Stimulated activated naive CD4-positive, alpha-beta T cell treated with Interleukin-2 at 50 U/mL for 16 hours (primary cell): ENCODE data around the gene LBH.

Experiments used
- DNase-seq: peaks from one replicate; lab custom pipeline; 2025; lab: John Stamatoyannopoulos, UW

The LBH gene

GRCh38 chr2:30231212-30231995 lies at the start of gene LBH:
Gene LBH, plus strand, starts transcription at chr2:30231534. Its CDS starts 205 bp downstream, at chr2:30231739.
- peak; percentile 85 for DNase-seq

GRCh38 chr2:30184035-30184434 lies 47.3 kb upstream of the LBH start:
- no peak for DNase-seq

- DNase-seq = no peak
Observed at GRCh38 chr2:30185178-30185577, 46.2 kb upstream of the LBH start.

GRCh38 chr2:30188292-30188691 lies 43.0 kb upstream of the LBH start:
- no peak for DNase-seq

GRCh38 chr2:30190637-30191036 lies 40.7 kb upstream of the LBH start:
- DNase-seq = no peak

- DNase-seq = no peak
Observed at GRCh38 chr2:30191107-30191506, 40.2 kb upstream of the LBH start.

- no peak for DNase-seq
Observed at GRCh38 chr2:30191819-30192271, 39.5 kb upstream of the LBH start.

- DNase-seq = no peak
Observed at GRCh38 chr2:30192314-30192713, 39.0 kb upstream of the LBH start.

- DNase-seq = no peak
Observed at GRCh38 chr2:30193104-30193681, 38.1 kb upstream of the LBH start.

GRCh38 chr2:30194421-30194820 lies 36.9 kb upstream of the LBH start:
- DNase-seq = no peak

- DNase-seq = no peak
Observed at GRCh38 chr2:30195016-30195415, 36.3 kb upstream of the LBH start.

GRCh38 chr2:30197570-30198192 lies 33.7 kb upstream of the LBH start:
- no peak for DNase-seq

GRCh38 chr2:30201990-30202389 lies 29.3 kb upstream of the LBH start:
- DNase-seq = no peak

- no peak for DNase-seq
Observed at GRCh38 chr2:30203156-30203555, 28.2 kb upstream of the LBH start.

GRCh38 chr2:30204281-30204680 lies 27.1 kb upstream of the LBH start:
- no peak for DNase-seq

GRCh38 chr2:30205456-30205855 lies 25.9 kb upstream of the LBH start:
- DNase-seq = no peak

- DNase-seq = no peak
Observed at GRCh38 chr2:30206461-30207430, 24.6 kb upstream of the LBH start.

- DNase-seq = peak; percentile 4
Observed at GRCh38 chr2:30208453-30208852, 22.9 kb upstream of the LBH start.

GRCh38 chr2:30209227-30209626 lies 22.1 kb upstream of the LBH start:
- DNase-seq = no peak

GRCh38 chr2:30213326-30213725 lies 18.0 kb upstream of the LBH start:
- DNase-seq = no peak

GRCh38 chr2:30213907-30214463 lies 17.3 kb upstream of the LBH start:
- DNase-seq = no peak

GRCh38 chr2:30216157-30216556 lies 15.2 kb upstream of the LBH start:
- DNase-seq = no peak
